Endothelial cell of umbilical vein (primary cell): ENCODE measurements around the gene AIG1. TPM values are rescaled to one million over a fixed set of nuclear protein-coding genes. Genes with fewer than 3 reads are reported as not detected.

Experiments
- BruUV-seq: library from RNA; stranded (reverse); fragments of 400-500 nt; replicated peaks from 2 replicates; lab custom pipeline; 2021; lab: Mats Ljungman, UMichigan
- CTCF ChIA-PET: fragments of 300-600, 350-600 bp; sonication (Branson Sonifier 250); formaldehyde crosslinking; loops from one replicate; lab custom pipeline; 2021; ENCODE audit warnings: antibody characterized with exemption, inconsistent platforms; lab: Charles Lee
- POLR2A ChIA-PET: fragments of 300-600, 350-600 bp; sonication (Branson Sonifier 250); formaldehyde crosslinking; loops from one replicate; lab custom pipeline; 2021; ENCODE audit warnings: antibody characterized with exemption, inconsistent platforms; lab: Charles Lee
- DNase-seq: peaks from one replicate; pipeline ENCODE4 v3.0.0-alpha.2; 2011; ENCODE audit warnings: low read depth, low spot score
- FAIRE-seq: peaks from 2 replicates; lab custom pipeline; 2011; peaks lifted over from hg19 to GRCh38; lab: Jason Lieb, UNC
- H2AFZ ChIP-seq: 2 replicates; pipeline ENCODE4 v1.6.0; 2012; ENCODE audit warnings: low read depth, low read length, control low read depth, inconsistent platforms
- H3K27ac ChIP-seq: 2 replicates; pipeline ENCODE4 v1.5.1; 2011; ENCODE audit warnings: low read depth, mild to moderate bottlenecking, control low read depth, low read length, moderate library complexity; ENCODE audit not compliant: insufficient read depth
- H3K27me3 ChIP-seq, 2 experiments: 2 replicates each; pipeline versions ENCODE4 v1.6.0 to v1.6.1; 2011; ENCODE audit warnings: low read length in 2 of 2, mixed read lengths in 1 of 2; ENCODE audit not compliant: control insufficient read depth in 2 of 2, insufficient read depth in 2 of 2
- H3K36me3 ChIP-seq, 2 experiments: 2 replicates in 1 of 2; 3 replicates in 1 of 2; pipeline ENCODE4 v1.5.1; 2011; ENCODE audit warnings: low read length in 2 of 2, mild to moderate bottlenecking in 1 of 2, moderate library complexity in 1 of 2; ENCODE audit not compliant: control insufficient read depth in 2 of 2, insufficient read depth in 2 of 2; ENCODE audit errors: extremely low read depth in 1 of 2
- H3K4me1 ChIP-seq: 3 replicates; pipeline ENCODE4 v1.5.1; 2011; ENCODE audit warnings: mild to moderate bottlenecking, low read length; ENCODE audit not compliant: control insufficient read depth, insufficient read depth; ENCODE audit errors: extremely low read depth
- H3K4me2 ChIP-seq: 2 replicates; pipeline ENCODE4 v1.6.1; 2011; ENCODE audit warnings: low read length, control low read depth, mixed read lengths; ENCODE audit not compliant: insufficient read depth
- H3K4me3 ChIP-seq, 3 experiments: fragments of 200-600 bp in 1 of 3; sonication (generic), shearing (Covaris generic) in 1 of 3; replicated peaks in 1 of 3; 2 replicates each; pipeline ENCODE4 v1.5.1; 2011 to 2016; ENCODE audit warnings: control low read depth in 3 of 3, low read length in 3 of 3, mild to moderate bottlenecking in 2 of 3, inconsistent platforms in 1 of 3, low read depth in 1 of 3, moderate library complexity in 1 of 3; ENCODE audit not compliant: insufficient read depth in 1 of 3
- H3K79me2 ChIP-seq: 2 replicates; pipeline ENCODE4 v1.6.0; 2012; ENCODE audit warnings: low read length, inconsistent platforms; ENCODE audit not compliant: control insufficient read depth, insufficient read depth
- H3K9ac ChIP-seq: replicated peaks from 2 replicates; pipeline ENCODE3; 2011; ENCODE audit warnings: low read length, control low read depth; ENCODE audit not compliant: insufficient read depth; ENCODE audit errors: extremely low read depth
- H3K9me1 ChIP-seq: replicated peaks from 3 replicates; pipeline ENCODE4 v1.6.0; 2011; ENCODE audit warnings: mild to moderate bottlenecking, low read length; ENCODE audit not compliant: control insufficient read depth, insufficient read depth; ENCODE audit errors: extremely low read depth
- H3K9me3 ChIP-seq: replicated peaks from 2 replicates; pipeline ENCODE4 v1.5.1; 2012; ENCODE audit warnings: low read length, inconsistent platforms; ENCODE audit not compliant: control insufficient read depth, insufficient read depth
- H4K20me1 ChIP-seq: replicated peaks from 2 replicates; pipeline ENCODE3; 2011; ENCODE audit warnings: mild to moderate bottlenecking, low read length; ENCODE audit not compliant: control insufficient read depth, insufficient read depth; ENCODE audit errors: extremely low read depth
- CTCF ChIP-seq, 2 donors: IDR thresholded peaks; 1 replicate in 1 of 2; 2 replicates in 1 of 2; pipeline ENCODE4 v1.5.1; 2011; ENCODE audit warnings: low read length in 2 of 2, mild to moderate bottlenecking in 2 of 2, moderate library complexity in 2 of 2, control low read depth in 1 of 2, inconsistent platforms in 1 of 2, low read depth in 1 of 2; ENCODE audit not compliant: insufficient read depth in 1 of 2; ENCODE audit errors: extremely low read depth in 1 of 2
- EZH2 ChIP-seq: IDR thresholded peaks from 2 replicates; pipeline ENCODE4 v1.6.1; 2012; ENCODE audit warnings: borderline replicate concordance, low read depth, mild to moderate bottlenecking, moderate library complexity, low read length, inconsistent platforms; ENCODE audit not compliant: severe bottlenecking
- FOS ChIP-seq: IDR thresholded peaks from 2 replicates; pipeline ENCODE4 v1.6.1; 2011; ENCODE audit warnings: mild to moderate bottlenecking, low read length, moderate library complexity, borderline replicate concordance; ENCODE audit not compliant: insufficient read depth
- GATA2 ChIP-seq: IDR thresholded peaks from 2 replicates; pipeline ENCODE4 v1.7.0; 2011; ENCODE audit warnings: low read depth, mild to moderate bottlenecking, moderate library complexity, mixed read lengths, low read length; ENCODE audit not compliant: insufficient read length, insufficient read depth
- JUN ChIP-seq: IDR thresholded peaks from 2 replicates; pipeline ENCODE4 v1.6.1; 2011; ENCODE audit warnings: borderline replicate concordance, low read depth; ENCODE audit not compliant: insufficient read length, insufficient read depth
- MAX ChIP-seq: IDR thresholded peaks from 2 replicates; pipeline ENCODE4 v1.6.1; 2011; ENCODE audit not compliant: insufficient read depth, insufficient read length
- MYC ChIP-seq: IDR thresholded peaks from one replicate; pipeline ENCODE4 v1.6.1; 2011; ENCODE audit warnings: mild to moderate bottlenecking, low read depth, low read length
- POLR2A ChIP-seq: IDR thresholded peaks from 2 replicates; pipeline ENCODE4 v1.6.1; 2012; ENCODE audit warnings: low read depth, mild to moderate bottlenecking, control low read depth, low read length
- POLR2AphosphoS5 ChIP-seq: IDR thresholded peaks from 2 replicates; pipeline ENCODE4 v1.6.1; 2012; ENCODE audit warnings: low read depth, mild to moderate bottlenecking, control low read depth, low read length, moderate library complexity; ENCODE audit not compliant: insufficient read depth
- dilution Hi-C: fragments of 300-500 bp; cut with MboI; formaldehyde crosslinking; loops from one replicate; pipeline ENCODE4 v1.15.0; 2019; ENCODE audit warnings: low sequenced_read_pairs; ENCODE audit not compliant: extremely low pct_ligation_motif_present
- intact Hi-C: fragments of 100-400 bp; cut with micrococcal nuclease; formaldehyde crosslinking; loops from one replicate; pipeline ENCODE4 v1.10.0; 2022
- polyA plus RNA-seq, 4 experiments: library from polyadenylated mRNA; depleted of rRNA in 3 of 4; stranded (reverse) in 3 of 4; unstranded in 1 of 4; fragments of >200 nt; gene quantifications; 2 replicates each; pipeline versions ENCODE4 v1.2.1 to v1.2.3, GENCODE V29; 2011 to 2012; ENCODE audit warnings: missing spikeins in 1 of 4
- total RNA-seq: library from RNA; stranded (reverse); gene quantifications from 2 replicates; pipeline ENCODE4 v1.2.3, GENCODE V29; 2021

Gene AIG1
- total and polyA plus RNA-seq, 2 donors (not counting 3 experiments of a cell fraction or from before 2014, with no cell fraction given) = 17.7 to 22.7 TPM

GRCh38 chr6:143180826-143181225 lies 120.1 kb downstream of the AIG1 start:
- ChIA-PET POLR2A (no interaction called here), CTCF (interaction anchor here (1.1 to 2.0 kb wide), 4 partner anchors 11 to 52 kb away, joined by 3 to 4 read pairs (median 4); no protein-coding TSS in a partner anchor)
- DNase-seq (peak; percentile 43), FAIRE-seq (no peak)
- Histone ChIP-seq H3K9ac (no peak overlapping the region), H3K36me3 (no peaks in the 10 kb centered on the region), H4K20me1 (no peaks in the 10 kb centered on the region), H3K4me2 (no peak overlapping the region), H2AFZ (no peak overlapping the region), H3K4me1 (no peaks in the 10 kb centered on the region), H3K9me1 (no peaks in the 10 kb centered on the region), H3K27ac (no peak overlapping the region), H3K27me3 (no peaks in the 10 kb centered on the region), H3K9me3 (no peaks in the 10 kb centered on the region), H3K79me2 (no peaks in the 10 kb centered on the region), H3K4me3 (no peak overlapping the region)
- no TSS peak for BruUV-seq
- dilution Hi-C loops = no loop called here
- intact Hi-C loops = no loop called here
- TF ChIP-seq MYC (no peak), POLR2A (no peak), JUN (no peak), CTCF (IDR thresholded peaks at IDR 0.05; ENCODE audit: extremely low read depth in 1 of 2, insufficient read depth in 1 of 2, low read depth in 1 of 2, low read length in 2 of 2) (no peak), GATA2 (no peak), FOS (no peak), EZH2 (no peak), MAX (no peak), POLR2AphosphoS5 (no peak)
